Transverse colon (tissue), 4 donors: ENCODE results near the gene MECR.

Experiments
- EP300 ChIP-seq: sonication (generic); formaldehyde crosslinking; IDR thresholded peaks from one replicate; pipeline ENCODE4 v1.6.1; 2017; ENCODE audit warnings: antibody characterized with exemption, low read depth
- POLR2A ChIP-seq: fragments of 450-650 bp; IDR thresholded peaks from one replicate; pipeline ENCODE4 v1.6.1; 2016; ENCODE audit warnings: antibody characterized with exemption, mild to moderate bottlenecking, moderate library complexity
- POLR2AphosphoS5 ChIP-seq, 3 donors: sonication (generic); formaldehyde crosslinking; IDR thresholded peaks; one replicate each; pipeline ENCODE4 v1.6.1; 2016; ENCODE audit warnings: antibody characterized with exemption in 3 of 3
- TF ChIP-seq, protein P1 (sequence below), 5 experiments: fragments of 200-600 bp in 3 of 5; fragments of 450-650 bp in 2 of 5; sonication (generic) in 3 of 5; IDR thresholded peaks; 1 replicate in 2 of 5; 2 replicates in 3 of 5; pipeline ENCODE4 v1.5.1; 2016 to 2017; ENCODE audit warnings: antibody characterized with exemption in 5 of 5, inconsistent platforms in 3 of 5, mild to moderate bottlenecking in 2 of 5, moderate library complexity in 1 of 5

DNA sequence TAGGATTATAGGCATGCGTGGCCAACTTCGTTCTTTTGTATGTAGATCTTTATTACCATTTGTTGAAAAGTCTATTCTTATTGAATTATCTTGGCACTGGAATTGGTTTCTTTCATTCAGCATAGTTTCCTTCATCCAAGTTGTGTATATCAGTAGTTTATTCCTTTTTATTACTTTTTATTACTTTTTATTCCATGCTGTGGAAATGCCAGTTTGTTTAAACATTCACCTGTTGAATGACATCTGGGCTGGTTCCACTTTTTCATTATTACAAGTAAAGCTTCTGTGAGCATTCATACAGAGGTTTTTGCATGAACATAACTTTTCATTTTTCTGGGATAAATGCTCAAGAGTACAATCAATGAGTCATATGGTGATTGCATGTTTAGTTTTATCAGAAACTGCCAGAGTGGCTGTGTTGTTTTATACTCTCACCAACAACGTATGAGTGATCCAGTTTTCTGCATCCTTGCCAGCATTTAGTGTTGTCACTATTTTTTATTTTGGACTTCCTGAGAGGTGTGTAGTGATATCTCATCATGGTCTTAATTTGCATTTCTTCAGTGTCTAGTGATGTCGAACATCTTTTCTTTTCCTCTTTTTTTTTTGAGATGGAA is 34.1 kb upstream of the MECR start:
- no peak for TF ChIP-seq POLR2A
- TF ChIP-seq, protein P1, sequence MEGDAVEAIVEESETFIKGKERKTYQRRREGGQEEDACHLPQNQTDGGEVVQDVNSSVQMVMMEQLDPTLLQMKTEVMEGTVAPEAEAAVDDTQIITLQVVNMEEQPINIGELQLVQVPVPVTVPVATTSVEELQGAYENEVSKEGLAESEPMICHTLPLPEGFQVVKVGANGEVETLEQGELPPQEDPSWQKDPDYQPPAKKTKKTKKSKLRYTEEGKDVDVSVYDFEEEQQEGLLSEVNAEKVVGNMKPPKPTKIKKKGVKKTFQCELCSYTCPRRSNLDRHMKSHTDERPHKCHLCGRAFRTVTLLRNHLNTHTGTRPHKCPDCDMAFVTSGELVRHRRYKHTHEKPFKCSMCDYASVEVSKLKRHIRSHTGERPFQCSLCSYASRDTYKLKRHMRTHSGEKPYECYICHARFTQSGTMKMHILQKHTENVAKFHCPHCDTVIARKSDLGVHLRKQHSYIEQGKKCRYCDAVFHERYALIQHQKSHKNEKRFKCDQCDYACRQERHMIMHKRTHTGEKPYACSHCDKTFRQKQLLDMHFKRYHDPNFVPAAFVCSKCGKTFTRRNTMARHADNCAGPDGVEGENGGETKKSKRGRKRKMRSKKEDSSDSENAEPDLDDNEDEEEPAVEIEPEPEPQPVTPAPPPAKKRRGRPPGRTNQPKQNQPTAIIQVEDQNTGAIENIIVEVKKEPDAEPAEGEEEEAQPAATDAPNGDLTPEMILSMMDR (IDR thresholded peaks at IDR 0.05) = no peak
- TF ChIP-seq EP300 = no peak
- TF ChIP-seq POLR2AphosphoS5 (IDR thresholded peaks at IDR 0.05) = no peak
